Astrocyte (in vitro differentiated cells and primary cell): ENCODE measurements around the gene NCOA7. TPM values are rescaled to one million over a fixed set of nuclear protein-coding genes. Genes with fewer than 3 reads are reported as not detected.

Experiments
- DNase-seq: peaks from one replicate; pipeline ENCODE4 v3.0.0-alpha.2; 2010; ENCODE audit warnings: low read depth
- FAIRE-seq: peaks from 2 replicates; lab custom pipeline; 2011; peaks lifted over from hg19 to GRCh38; lab: Jason Lieb, UNC
- H2AFZ ChIP-seq: 2 replicates; pipeline ENCODE4 v1.6.0; 2012; ENCODE audit warnings: low read depth, low read length, inconsistent platforms
- H3K27ac ChIP-seq: 2 replicates; pipeline ENCODE4 v1.5.1; 2011; ENCODE audit warnings: low read depth, low read length, inconsistent platforms
- H3K27me3 ChIP-seq: 2 replicates; pipeline ENCODE4 v1.6.0; 2011; ENCODE audit warnings: low read length, inconsistent platforms; ENCODE audit not compliant: insufficient read depth
- H3K36me3 ChIP-seq: 2 replicates; pipeline ENCODE4 v1.5.1; 2011; ENCODE audit warnings: low read length, inconsistent platforms; ENCODE audit not compliant: insufficient read depth
- H3K4me1 ChIP-seq: 2 replicates; pipeline ENCODE4 v1.5.1; 2011; ENCODE audit warnings: low read length, inconsistent platforms; ENCODE audit not compliant: insufficient read depth
- H3K4me2 ChIP-seq: 2 replicates; pipeline ENCODE4 v1.6.0; 2012; ENCODE audit warnings: low read length, inconsistent platforms
- H3K4me3 ChIP-seq: 2 replicates; pipeline ENCODE4 v1.5.1; 2011; ENCODE audit warnings: low read depth, mild to moderate bottlenecking, low read length, inconsistent platforms; ENCODE audit not compliant: insufficient read depth
- H3K79me2 ChIP-seq: 2 replicates; pipeline ENCODE4 v1.6.0; 2012; ENCODE audit warnings: mild to moderate bottlenecking, low read length, inconsistent platforms; ENCODE audit not compliant: insufficient read depth
- H3K9ac ChIP-seq: 2 replicates; pipeline ENCODE4 v1.6.0; 2012; ENCODE audit warnings: mild to moderate bottlenecking, low read length, inconsistent platforms
- H3K9me3 ChIP-seq: 2 replicates; pipeline ENCODE4 v1.5.1; 2012; ENCODE audit warnings: low read depth, mild to moderate bottlenecking, low read length, inconsistent platforms; ENCODE audit not compliant: insufficient read depth
- H4K20me1 ChIP-seq: 2 replicates; pipeline ENCODE4 v1.6.0; 2012; ENCODE audit warnings: low read length, inconsistent platforms; ENCODE audit not compliant: insufficient read depth
- H3K27ac Mint-ChIP-seq: one replicate; pipeline ENCODE4 v1.8.0; 2021; ENCODE audit warnings: mild to moderate bottlenecking, mixed read lengths; ENCODE audit not compliant: unreplicated experiment
- H3K27me3 Mint-ChIP-seq: one replicate; pipeline ENCODE4 v1.8.0; 2021; ENCODE audit warnings: low read depth, mixed read lengths; ENCODE audit not compliant: unreplicated experiment
- H3K36me3 Mint-ChIP-seq: one replicate; pipeline ENCODE4 v1.8.0; 2021; ENCODE audit warnings: low read depth, mixed read lengths; ENCODE audit not compliant: unreplicated experiment
- H3K4me1 Mint-ChIP-seq: one replicate; pipeline ENCODE4 v1.8.0; 2021; ENCODE audit warnings: low read depth, mixed read lengths; ENCODE audit not compliant: unreplicated experiment
- H3K4me3 Mint-ChIP-seq: one replicate; pipeline ENCODE4 v1.8.0; 2021; ENCODE audit warnings: mild to moderate bottlenecking, moderate library complexity, mixed read lengths; ENCODE audit not compliant: unreplicated experiment
- H3K9me3 Mint-ChIP-seq: one replicate; pipeline ENCODE4 v1.8.0; 2021; ENCODE audit warnings: mild to moderate bottlenecking, mixed read lengths; ENCODE audit not compliant: unreplicated experiment
- EZH2 ChIP-seq: IDR thresholded peaks from 2 replicates; pipeline ENCODE4 v1.6.1; 2012; ENCODE audit warnings: mild to moderate bottlenecking, low read length, inconsistent platforms; ENCODE audit not compliant: insufficient read depth
- total RNA-seq: library from RNA; stranded (reverse); gene quantifications from 2 replicates; pipeline ENCODE4 v1.2.1, GENCODE V29; 2021
- TF ChIP-seq, protein P1 (sequence below): IDR thresholded peaks from 2 replicates; pipeline ENCODE4 v1.5.1; 2011; ENCODE audit warnings: low read depth, mild to moderate bottlenecking, inconsistent platforms, low read length, moderate library complexity; ENCODE audit not compliant: insufficient read depth

Gene NCOA7
- total RNA-seq, 1 donor from 2014 or later, result 26.0 TPM

DNA sequence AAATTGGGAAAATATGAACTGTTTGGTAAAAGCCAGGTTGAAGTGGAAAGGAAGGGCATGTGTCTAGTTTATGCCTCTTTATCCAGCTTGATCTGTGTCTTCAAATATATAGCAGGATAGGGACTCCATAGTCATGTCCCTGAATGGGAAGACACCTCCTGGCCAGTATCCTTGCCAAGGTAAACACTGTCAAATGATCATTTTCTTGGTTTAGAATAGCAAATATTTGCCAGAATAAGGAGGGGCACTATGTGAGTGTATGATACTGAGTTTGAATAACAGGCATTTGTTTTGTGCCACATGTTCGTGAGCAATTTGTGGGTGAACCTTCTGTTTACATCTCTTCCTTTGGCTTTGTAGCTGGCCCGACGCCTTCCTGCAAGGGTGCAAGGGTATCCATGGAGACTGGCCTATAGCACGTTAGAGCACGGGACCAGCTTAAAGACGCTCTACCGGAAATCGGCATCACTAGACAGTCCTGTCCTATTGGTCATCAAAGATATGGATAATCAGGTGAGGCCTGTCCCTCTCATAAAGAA is 131.6 kb downstream of the NCOA7 start:
- Histone ChIP-seq H3K4me3 (no peak overlapping the region), H3K4me2 (no peak overlapping the region), H4K20me1 (no peaks in the 10 kb centered on the region), H3K27me3 (no peaks in the 10 kb centered on the region), H3K36me3 (peaks cover 7% of the 10 kb centered on the region), H3K9ac (no peak overlapping the region), H2AFZ (no peak overlapping the region), H3K9me3 (no peaks in the 10 kb centered on the region), H3K79me2 (no peaks in the 10 kb centered on the region), H3K4me1 (no peaks in the 10 kb centered on the region), H3K27ac (no peak overlapping the region)
- H3K4me1 Mint-ChIP-seq, result peaks cover 11% of the 10 kb centered on the region
- peaks cover 18% of the 10 kb centered on the region for H3K36me3 Mint-ChIP-seq
- TF ChIP-seq, protein P1, sequence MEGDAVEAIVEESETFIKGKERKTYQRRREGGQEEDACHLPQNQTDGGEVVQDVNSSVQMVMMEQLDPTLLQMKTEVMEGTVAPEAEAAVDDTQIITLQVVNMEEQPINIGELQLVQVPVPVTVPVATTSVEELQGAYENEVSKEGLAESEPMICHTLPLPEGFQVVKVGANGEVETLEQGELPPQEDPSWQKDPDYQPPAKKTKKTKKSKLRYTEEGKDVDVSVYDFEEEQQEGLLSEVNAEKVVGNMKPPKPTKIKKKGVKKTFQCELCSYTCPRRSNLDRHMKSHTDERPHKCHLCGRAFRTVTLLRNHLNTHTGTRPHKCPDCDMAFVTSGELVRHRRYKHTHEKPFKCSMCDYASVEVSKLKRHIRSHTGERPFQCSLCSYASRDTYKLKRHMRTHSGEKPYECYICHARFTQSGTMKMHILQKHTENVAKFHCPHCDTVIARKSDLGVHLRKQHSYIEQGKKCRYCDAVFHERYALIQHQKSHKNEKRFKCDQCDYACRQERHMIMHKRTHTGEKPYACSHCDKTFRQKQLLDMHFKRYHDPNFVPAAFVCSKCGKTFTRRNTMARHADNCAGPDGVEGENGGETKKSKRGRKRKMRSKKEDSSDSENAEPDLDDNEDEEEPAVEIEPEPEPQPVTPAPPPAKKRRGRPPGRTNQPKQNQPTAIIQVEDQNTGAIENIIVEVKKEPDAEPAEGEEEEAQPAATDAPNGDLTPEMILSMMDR, result no peak
- TF ChIP-seq EZH2, result no peak
- H3K4me3 Mint-ChIP-seq, result no peak overlapping the region
- H3K27me3 Mint-ChIP-seq, result no peaks in the 10 kb centered on the region
- DNase-seq (no peak), FAIRE-seq (no peak)
- H3K9me3 Mint-ChIP-seq, result no peaks in the 10 kb centered on the region
- H3K27ac Mint-ChIP-seq, result no peak overlapping the region

DNA sequence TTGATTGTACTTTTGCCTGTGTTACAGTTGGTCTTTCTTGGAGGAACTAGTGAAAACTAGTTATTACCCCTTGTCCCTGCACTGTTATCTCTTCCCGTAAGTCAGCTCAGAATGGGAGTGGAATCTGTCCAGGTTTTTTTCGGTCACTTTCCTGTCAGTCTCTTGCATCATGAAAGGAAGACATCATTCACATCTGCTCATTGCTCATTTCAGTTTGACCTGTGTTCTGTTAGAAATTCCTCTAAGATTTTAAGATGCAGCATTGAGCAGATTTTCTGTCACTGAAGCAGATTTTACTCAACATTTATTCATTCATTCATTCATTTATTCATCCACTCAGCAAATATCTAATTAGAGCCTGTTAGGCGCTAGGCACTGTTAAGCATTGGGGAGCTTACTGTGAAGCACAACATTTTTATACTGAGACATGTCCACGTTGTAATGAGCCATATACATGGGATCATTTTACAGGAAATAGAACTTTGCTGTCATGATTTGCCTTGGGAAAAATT is 132.7 kb downstream of the NCOA7 start:
- peaks cover 15% of the 10 kb centered on the region for H3K36me3 Mint-ChIP-seq
- no peaks in the 10 kb centered on the region for H3K27me3 Mint-ChIP-seq
- H3K27me3 ChIP-seq, result no peaks in the 10 kb centered on the region
- DNase-seq, result no peak
- no peak for FAIRE-seq
- no peaks in the 10 kb centered on the region for H3K9me3 ChIP-seq
- no peak overlapping the region for H3K27ac Mint-ChIP-seq
- peaks cover 7% of the 10 kb centered on the region for H3K36me3 ChIP-seq
- TF ChIP-seq, protein P1, result no peak
- TF ChIP-seq EZH2, result no peak
- H3K4me1 ChIP-seq, result no peaks in the 10 kb centered on the region
- H2AFZ ChIP-seq, result no peak overlapping the region
- no peaks in the 10 kb centered on the region for H3K9me3 Mint-ChIP-seq
- no peak overlapping the region for H3K9ac ChIP-seq
- no peak overlapping the region for H3K4me2 ChIP-seq
- no peaks in the 10 kb centered on the region for H3K79me2 ChIP-seq
- no peaks in the 10 kb centered on the region for H4K20me1 ChIP-seq
- no peak overlapping the region for H3K27ac ChIP-seq
- no peak overlapping the region for H3K4me3 ChIP-seq
- H3K4me1 Mint-ChIP-seq, result peaks cover 11% of the 10 kb centered on the region
- H3K4me3 Mint-ChIP-seq, result no peak overlapping the region

- Mint-ChIP-seq H3K4me3 (no peak overlapping the region), H3K9me3 (no peaks in the 10 kb centered on the region), H3K36me3 (peaks cover 16% of the 10 kb centered on the region), H3K4me1 (peaks cover 5% of the 10 kb centered on the region), H3K27me3 (no peaks in the 10 kb centered on the region), H3K27ac (no peak overlapping the region)
- Histone ChIP-seq H3K9ac (no peak overlapping the region), H3K27me3 (no peaks in the 10 kb centered on the region), H3K9me3 (no peaks in the 10 kb centered on the region), H3K36me3 (peaks cover 7% of the 10 kb centered on the region), H3K4me3 (no peak overlapping the region), H3K4me2 (no peak overlapping the region), H4K20me1 (no peaks in the 10 kb centered on the region), H3K79me2 (no peaks in the 10 kb centered on the region), H3K4me1 (no peaks in the 10 kb centered on the region), H3K27ac (no peak overlapping the region), H2AFZ (no peak overlapping the region)
- no peak for FAIRE-seq
- TF ChIP-seq, protein P1, result no peak
- no peak for TF ChIP-seq EZH2
- DNase-seq, result no peak
These were observed 133.4 kb downstream of the NCOA7 start for GRCh38 chr6:125924169-125924568.
